Keratinocyte (primary cell): Measurements from ENCODE around the gene EXT2. TPM values are rescaled to one million over a fixed set of nuclear protein-coding genes. Genes with fewer than 3 reads are reported as not detected.

Source experiments
- DNase-seq: peaks from one replicate; pipeline ENCODE4 v3.0.0-alpha.2; 2011; ENCODE audit warnings: low read depth, missing footprints, low spot score
- FAIRE-seq: peaks from 2 replicates; lab custom pipeline; 2011; peaks lifted over from hg19 to GRCh38; lab: Jason Lieb, UNC
- H2AFZ ChIP-seq: 2 replicates; pipeline ENCODE4 v1.6.0; 2012; ENCODE audit warnings: low read length, control low read depth, inconsistent platforms; ENCODE audit not compliant: control insufficient read depth
- H3K27ac ChIP-seq: 2 replicates; pipeline ENCODE4 v1.5.1; 2011; ENCODE audit warnings: low read length; ENCODE audit not compliant: control insufficient read depth, insufficient read depth
- H3K27me3 ChIP-seq: 3 replicates; pipeline ENCODE4 v1.6.0; 2011; ENCODE audit warnings: low read length; ENCODE audit not compliant: control insufficient read depth, insufficient read depth; ENCODE audit errors: extremely low read depth
- H3K36me3 ChIP-seq, 2 experiments: 2 replicates in 1 of 2; 3 replicates in 1 of 2; pipeline ENCODE4 v1.5.1; 2011; ENCODE audit warnings: low read length in 2 of 2, mild to moderate bottlenecking in 1 of 2; ENCODE audit not compliant: control insufficient read depth in 2 of 2, insufficient read depth in 2 of 2; ENCODE audit errors: extremely low read depth in 1 of 2
- H3K4me1 ChIP-seq: 3 replicates; pipeline ENCODE4 v1.5.1; 2011; ENCODE audit warnings: low read length; ENCODE audit not compliant: control insufficient read depth, insufficient read depth; ENCODE audit errors: extremely low read depth
- H3K4me2 ChIP-seq: 3 replicates; pipeline ENCODE4 v1.6.0; 2011; ENCODE audit warnings: low read depth, low read length; ENCODE audit not compliant: control insufficient read depth, insufficient read depth; ENCODE audit errors: extremely low read depth
- H3K4me3 ChIP-seq, 3 experiments: fragments of 200-600 bp in 1 of 3; sonication (generic) in 1 of 3; 2 replicates in 2 of 3; 3 replicates in 1 of 3; pipeline ENCODE4 v1.5.1; 2011 to 2016; ENCODE audit warnings: low read length in 3 of 3, mild to moderate bottlenecking in 3 of 3, control low read depth in 2 of 3, inconsistent platforms in 1 of 3, low read depth in 1 of 3, mixed read lengths in 1 of 3, mixed run types in 1 of 3, moderate library complexity in 1 of 3; ENCODE audit not compliant: control insufficient read depth in 2 of 3, insufficient read depth in 2 of 3; ENCODE audit errors: extremely low read depth in 1 of 3
- H3K79me2 ChIP-seq: 2 replicates; pipeline ENCODE4 v1.6.0; 2012; ENCODE audit warnings: low read length; ENCODE audit not compliant: control insufficient read depth, insufficient read depth
- H3K9ac ChIP-seq: 3 replicates; pipeline ENCODE4 v1.6.0; 2011; ENCODE audit warnings: low read length; ENCODE audit not compliant: control insufficient read depth, insufficient read depth; ENCODE audit errors: extremely low read depth
- H3K9me1 ChIP-seq: 3 replicates; pipeline ENCODE4 v1.6.0; 2011; ENCODE audit warnings: low read length; ENCODE audit not compliant: control insufficient read depth, insufficient read depth; ENCODE audit errors: extremely low read depth
- H3K9me3 ChIP-seq: 2 replicates; pipeline ENCODE4 v1.5.1; 2012; ENCODE audit warnings: low read depth, low read length; ENCODE audit not compliant: control insufficient read depth
- H4K20me1 ChIP-seq: 3 replicates; pipeline ENCODE4 v1.6.0; 2011; ENCODE audit warnings: low read length; ENCODE audit not compliant: control insufficient read depth, insufficient read depth; ENCODE audit errors: extremely low read depth
- CTCF ChIP-seq, 3 experiments: IDR thresholded peaks in 1 of 3; conservative IDR thresholded peaks in 1 of 3; optimal IDR thresholded peaks in 1 of 3; 2 replicates in 2 of 3; 3 replicates in 1 of 3; pipeline versions ENCODE3 to v1.5.1; 2011; ENCODE audit warnings: low read length in 3 of 3, mild to moderate bottlenecking in 3 of 3, moderate library complexity in 2 of 3, control low read depth in 1 of 3, inconsistent platforms in 1 of 3; ENCODE audit not compliant: insufficient read depth in 2 of 3; ENCODE audit errors: extremely low read depth in 1 of 3
- EZH2 ChIP-seq: IDR thresholded peaks from one replicate; pipeline ENCODE4 v1.6.1; 2012; ENCODE audit warnings: inconsistent platforms, mild to moderate bottlenecking, low read length, moderate library complexity
- dilution Hi-C: fragments of 300-500 bp; cut with MboI; formaldehyde crosslinking; loops from one replicate; pipeline ENCODE4 v1.7.0; 2020; ENCODE audit warnings: low sequenced_read_pairs; ENCODE audit not compliant: extremely low pct_ligation_motif_present
- polyA plus RNA-seq, 5 experiments: library from polyadenylated mRNA; depleted of rRNA in 3 of 5; stranded (reverse) in 3 of 5; stranded (forward) in 1 of 5; unstranded in 1 of 5; fragments of >200 nt; gene quantifications; 1 replicate in 1 of 5; 2 replicates in 3 of 5; 3 replicates in 1 of 5; pipeline versions ENCODE4 v1.2.1 to v1.2.3, GENCODE V29; 2011 to 2012; ENCODE audit warnings: missing spikeins in 2 of 5, low read depth in 1 of 5, low replicate concordance in 1 of 5

Gene EXT2
- polyA plus RNA-seq, 1 donor (not counting 4 experiments of a cell fraction or from before 2014, with no cell fraction given), result 148 TPM

- Histone ChIP-seq H2AFZ (no peak overlapping the region), H3K36me3 (peaks cover 14% of the 10 kb centered on the region in 2 experiments), H3K9me1 (no peaks in the 10 kb centered on the region), H3K79me2 (no peaks in the 10 kb centered on the region), H3K27me3 (no peaks in the 10 kb centered on the region), H3K9me3 (no peaks in the 10 kb centered on the region), H3K27ac (no peak overlapping the region), H3K4me2 (no peak overlapping the region), H3K9ac (no peak overlapping the region), H4K20me1 (no peaks in the 10 kb centered on the region), H3K4me3 (no peak overlapping the region), H3K4me1 (peaks cover 6% of the 10 kb centered on the region)
- DNase-seq (no peak), FAIRE-seq (no peak)
- TF ChIP-seq CTCF (optimal IDR thresholded peaks at IDR 0.05 in 1 of 3, IDR thresholded peaks at IDR 0.05 in 1 of 3, conservative IDR thresholded peaks at IDR 0.05 in 1 of 3; ENCODE audit: extremely low read depth in 1 of 3, insufficient read depth in 2 of 3, low read length in 3 of 3) (no peak), EZH2 (no peak)
- dilution Hi-C loops, result no loop called here
Observed at GRCh38 chr11:44247508-44247907, 152.0 kb downstream of the EXT2 start.

GRCh38 chr11:44248109-44248508 lies 152.6 kb downstream of the EXT2 start:
- FAIRE-seq (no peak), DNase-seq (no peak)
- no peaks in the 10 kb centered on the region for H4K20me1 ChIP-seq
- no peak overlapping the region for H3K4me2 ChIP-seq
- no peak overlapping the region for H2AFZ ChIP-seq
- H3K4me1 ChIP-seq, result peaks cover 6% of the 10 kb centered on the region
- no peak overlapping the region for H3K4me3 ChIP-seq
- dilution Hi-C loops, result no loop called here
- TF ChIP-seq CTCF (optimal IDR thresholded peaks at IDR 0.05 in 1 of 3, IDR thresholded peaks at IDR 0.05 in 1 of 3, conservative IDR thresholded peaks at IDR 0.05 in 1 of 3; ENCODE audit: extremely low read depth in 1 of 3, insufficient read depth in 2 of 3, low read length in 3 of 3), result no peak
- no peak for TF ChIP-seq EZH2
- no peak overlapping the region for H3K27ac ChIP-seq
- no peaks in the 10 kb centered on the region for H3K79me2 ChIP-seq
- no peaks in the 10 kb centered on the region for H3K9me1 ChIP-seq
- H3K27me3 ChIP-seq, result no peaks in the 10 kb centered on the region
- H3K9me3 ChIP-seq, result peaks cover 2% of the 10 kb centered on the region
- H3K36me3 ChIP-seq, result peaks cover 12 to 14% of the 10 kb centered on the region in 2 experiments
- no peak overlapping the region for H3K9ac ChIP-seq
